Activated naive CD8-positive, alpha-beta T cell treated with anti-CD3 and anti-CD28 coated beads, Interleukin-2, amount 50 U/mL, for 16 hours (primary cell): Measurements from ENCODE around the gene POLR1E.
"Not testable (repeated sequence)": the region's sequence is repeated elsewhere in the genome, so short reads cannot be mapped to it uniquely, and the experiment has no call there.

ENCODE experiments used
- DNase-seq: peaks from one replicate; pipeline ENCODE4 v3.0.0-alpha.2; 2020; ENCODE audit warnings: low read depth, low spot score

POLR1E gene

DNA sequence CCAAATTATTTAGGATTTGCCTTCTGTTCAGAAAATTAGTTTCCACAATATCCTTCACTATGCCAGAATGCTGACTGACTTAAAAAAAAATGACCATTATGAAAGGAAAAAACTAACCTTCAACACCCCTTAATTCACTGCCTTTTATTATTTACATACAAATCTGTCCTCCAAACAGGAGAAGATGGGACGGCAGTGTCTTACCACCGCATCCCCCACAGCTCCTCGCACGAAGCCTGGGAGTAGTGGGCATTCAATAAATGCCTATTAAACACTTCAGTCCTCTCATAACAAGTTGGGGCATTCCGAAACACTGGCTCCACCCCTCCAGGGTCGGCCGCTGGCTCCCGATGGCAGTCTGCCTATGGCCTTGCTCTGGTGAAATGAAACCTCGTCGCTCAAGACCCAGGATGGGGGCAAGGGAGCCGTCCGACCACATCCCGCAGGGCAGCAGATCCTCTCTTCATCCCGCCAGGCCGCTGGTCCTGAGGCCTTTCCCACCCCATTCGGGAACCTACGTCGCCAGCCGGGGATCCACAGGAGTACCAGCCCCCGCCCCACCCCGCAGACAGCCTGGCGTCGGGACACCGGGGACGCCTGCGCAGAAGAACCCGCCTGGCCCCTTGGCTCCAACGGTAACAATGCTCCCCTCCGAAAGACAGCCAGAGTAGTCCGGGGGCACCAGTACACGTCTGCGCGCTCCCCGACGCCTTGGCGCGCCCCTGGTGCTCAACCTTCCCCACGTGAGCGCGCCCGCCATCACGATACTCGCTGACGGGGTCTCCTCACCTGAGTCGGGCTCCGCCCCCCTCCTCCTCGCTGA, 21.1 kb upstream of the POLR1E start:
- peak; percentile 71 for DNase-seq

- DNase-seq = peak; percentile 98
Observed at GRCh38 chr9:37465249-37466036, 20.3 kb upstream of the POLR1E start, which contains the start of gene ZBTB5. Gene ZBTB5, minus strand, starts transcription at chr9:37465450. Its CDS starts 22,899 bp downstream, at chr9:37442551.

DNA sequence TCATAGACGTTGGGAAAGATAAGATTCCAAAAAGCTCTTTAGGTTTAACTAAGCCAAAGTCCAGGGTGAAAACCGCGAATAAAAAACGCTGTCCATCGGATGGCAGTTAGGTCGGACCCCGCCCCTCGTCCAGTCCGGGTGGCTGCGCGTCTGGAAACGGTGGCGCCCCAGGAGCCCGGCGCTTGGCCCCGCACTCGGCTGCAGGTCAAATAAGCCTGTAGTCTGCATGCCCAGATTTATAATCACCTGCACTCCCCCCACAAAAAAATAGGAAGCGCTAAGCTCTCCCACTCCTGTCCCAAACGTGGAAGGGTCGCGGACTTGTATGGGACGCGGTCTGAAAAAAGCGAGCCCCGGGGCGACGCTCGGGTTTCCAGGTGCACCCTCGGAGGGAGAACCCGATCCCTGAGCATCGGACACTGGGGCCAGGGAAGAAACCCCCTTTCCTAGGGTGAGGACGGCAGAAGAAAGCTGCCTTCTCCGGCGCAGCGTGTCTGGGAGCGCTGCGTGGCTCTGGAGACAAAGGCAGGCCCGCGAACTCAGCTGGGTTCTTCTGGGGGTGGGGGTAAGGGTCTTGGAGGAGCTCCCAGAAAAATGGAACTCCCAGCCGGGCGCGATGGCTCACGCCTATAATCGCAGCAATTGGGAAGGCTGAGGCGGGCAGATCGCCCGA, 19.6 kb upstream of the POLR1E start:
- no peak for DNase-seq

DNA sequence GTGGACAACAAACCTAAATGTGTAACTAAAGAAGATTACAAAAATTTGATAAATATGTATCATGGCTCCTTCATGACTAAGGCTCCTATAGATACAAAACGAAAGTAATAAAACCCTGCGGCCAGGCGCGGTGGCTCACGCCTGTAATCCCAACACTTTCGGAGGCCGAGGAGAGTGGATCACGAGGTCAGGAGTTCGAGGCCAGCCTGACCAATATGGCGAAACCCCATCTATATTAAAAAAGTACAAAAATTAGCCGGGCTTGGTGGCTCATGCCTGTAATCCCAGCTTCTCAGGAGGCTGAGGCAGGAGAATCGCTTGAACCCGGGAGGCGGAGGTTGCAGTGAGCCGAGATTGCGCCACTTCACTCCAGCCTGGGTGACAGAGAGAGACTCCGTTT, 18.2 kb upstream of the POLR1E start:
- not testable (repeated sequence) for DNase-seq

- DNase-seq = no peak
Observed at GRCh38 chr9:37468620-37469019, 17.1 kb upstream of the POLR1E start.

DNA sequence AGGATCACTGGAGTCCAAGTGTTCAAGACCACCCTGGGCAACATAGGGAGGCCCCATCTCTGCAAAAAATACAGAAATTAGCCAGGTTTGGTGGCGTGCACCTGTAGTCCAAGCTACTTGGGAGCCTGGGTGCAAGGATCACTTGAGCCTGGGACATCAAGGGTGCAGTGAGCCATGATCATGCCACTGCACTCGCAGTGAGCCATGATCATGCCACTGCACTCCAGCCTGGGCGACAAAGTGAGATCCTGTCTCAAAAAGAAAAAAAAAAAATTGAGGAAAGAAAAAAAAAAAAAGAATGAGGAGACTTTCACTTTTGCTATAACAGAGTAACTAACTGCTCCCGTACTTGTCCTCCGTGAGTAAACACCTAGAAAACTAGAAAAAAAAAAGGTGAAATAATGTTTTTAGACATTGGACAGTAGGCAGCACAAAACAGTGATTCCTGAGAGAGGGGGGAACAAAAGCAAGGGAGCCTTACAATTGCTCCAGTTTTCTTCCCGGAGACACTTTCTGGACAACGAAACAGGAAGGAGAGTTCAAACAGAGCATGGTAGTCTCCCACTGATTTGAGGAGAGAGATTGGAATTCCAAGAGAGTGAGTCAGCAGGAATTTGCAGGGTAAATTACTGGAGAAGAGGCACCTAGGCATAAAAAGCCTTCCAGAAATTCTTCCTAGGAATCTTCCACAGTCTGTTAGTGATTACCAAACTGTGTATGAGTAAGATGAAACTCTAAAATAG, 13.6 kb upstream of the POLR1E start:
- DNase-seq = no peak

GRCh38 chr9:37473982-37474381, 11.8 kb upstream of the POLR1E start:
- DNase-seq = not testable (repeated sequence)

DNA sequence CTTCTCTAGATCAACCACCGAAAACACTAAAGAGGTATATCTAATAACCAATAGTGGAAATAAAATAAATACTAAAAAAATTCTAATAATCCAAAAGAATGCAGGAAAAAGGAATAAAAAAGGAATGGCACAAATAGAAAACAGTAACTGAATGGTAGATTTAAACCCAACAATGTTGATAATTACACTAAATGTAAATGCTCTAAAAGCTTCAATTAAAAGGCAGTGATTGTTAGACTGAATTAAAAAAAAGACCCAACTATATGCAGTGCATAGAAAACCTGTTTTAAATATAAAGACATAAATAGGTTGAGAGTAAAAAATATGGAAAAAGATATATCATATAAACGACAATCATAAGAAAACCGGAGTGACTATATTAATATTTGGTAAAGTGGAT, 11.3 kb upstream of the POLR1E start:
- DNase-seq = no peak

DNA sequence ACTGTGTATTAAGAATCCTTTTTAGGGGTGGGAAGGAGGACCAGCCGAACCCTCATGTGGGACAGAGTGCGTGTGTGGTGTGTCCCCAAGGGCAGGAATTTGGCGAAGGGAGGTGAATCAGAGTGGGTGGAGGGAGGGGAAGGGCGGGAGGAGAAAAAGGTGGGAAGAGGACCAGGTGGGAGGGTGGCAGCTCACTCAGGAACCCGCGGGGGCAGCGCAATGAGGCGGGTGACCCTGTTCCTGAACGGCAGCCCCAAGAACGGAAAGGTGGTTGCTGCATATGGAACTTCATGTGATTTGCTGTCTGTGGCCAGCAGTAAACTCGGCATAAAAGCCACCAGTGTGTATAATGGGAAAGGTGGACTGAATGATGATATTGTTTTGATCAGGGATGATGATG, 8.8 kb upstream of the POLR1E start:
- DNase-seq = no peak

- not testable (repeated sequence) for DNase-seq
Observed at GRCh38 chr9:37477443-37477842, 8.3 kb upstream of the POLR1E start.

DNA sequence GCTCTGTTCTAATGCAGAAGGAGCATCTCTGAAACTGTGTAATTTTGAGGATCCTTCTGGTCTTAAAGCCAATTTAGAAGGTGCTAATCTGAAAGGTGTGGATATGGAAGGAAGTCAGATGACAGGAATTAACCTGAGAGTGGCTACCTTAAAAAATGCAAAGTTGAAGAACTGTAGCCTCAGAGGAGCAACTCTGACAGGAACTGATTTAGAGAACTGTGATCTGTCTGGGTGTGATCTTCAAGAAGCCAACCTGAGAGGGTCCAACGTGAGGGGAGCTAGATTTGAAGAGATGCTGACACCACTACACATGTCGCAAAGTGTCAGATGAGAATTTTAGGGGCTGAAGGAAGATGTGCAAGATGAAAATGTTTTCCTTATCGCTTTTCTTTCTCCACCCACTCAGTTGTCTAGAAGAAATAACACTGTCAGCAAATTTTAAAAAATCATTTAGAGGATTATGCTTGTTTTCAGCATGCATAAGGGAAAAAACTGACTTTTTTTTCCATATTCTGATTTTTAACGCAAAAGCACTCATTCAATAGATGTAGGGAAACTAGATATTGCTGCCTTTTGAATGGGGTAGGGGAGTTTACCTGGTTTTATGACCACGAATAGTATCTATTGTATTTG, 7.6 kb upstream of the POLR1E start:
- DNase-seq = not testable (repeated sequence)

DNA sequence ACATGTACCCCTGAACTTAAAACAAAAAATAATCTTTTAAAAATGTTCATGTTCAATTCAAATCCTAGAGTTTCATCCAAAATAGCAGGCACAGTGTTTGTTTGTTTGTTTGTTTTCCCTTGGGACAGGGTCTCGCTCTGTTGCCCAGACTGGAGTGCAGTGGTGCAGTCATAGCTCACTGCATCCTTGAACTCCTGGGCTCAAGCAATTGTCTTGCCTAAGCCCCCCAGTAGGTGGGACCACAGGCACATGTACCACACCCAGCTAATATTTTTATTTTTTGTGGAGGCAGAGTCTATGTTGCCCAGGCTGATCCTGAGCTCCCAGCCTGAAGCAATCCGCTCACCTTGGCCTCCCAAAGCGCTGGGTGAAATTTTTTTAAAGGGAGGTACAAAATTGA, 5.0 kb upstream of the POLR1E start:
- no peak for DNase-seq

DNA sequence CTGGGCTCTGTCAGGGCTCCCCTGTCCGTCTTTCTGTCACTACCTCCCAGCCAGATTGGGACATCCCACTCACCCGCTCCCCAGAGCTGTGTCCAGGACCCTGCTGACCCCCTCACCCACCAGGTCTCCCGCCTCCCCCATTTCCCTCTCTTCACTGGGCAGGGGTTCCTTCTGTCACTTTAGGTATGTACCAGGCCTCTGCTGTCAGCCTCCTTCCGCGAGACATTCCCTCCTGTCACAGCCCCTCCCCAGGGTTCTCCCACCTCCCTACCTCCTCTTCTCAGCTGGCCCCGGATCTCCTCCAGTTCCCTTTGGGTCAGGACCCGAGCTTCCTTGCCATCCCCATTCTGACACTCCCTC, 488 bp downstream of the POLR1E start:
- DNase-seq = no peak

- DNase-seq = no peak
Observed at GRCh38 chr9:37486616-37487548, 1.1 kb downstream of the POLR1E start.

DNA sequence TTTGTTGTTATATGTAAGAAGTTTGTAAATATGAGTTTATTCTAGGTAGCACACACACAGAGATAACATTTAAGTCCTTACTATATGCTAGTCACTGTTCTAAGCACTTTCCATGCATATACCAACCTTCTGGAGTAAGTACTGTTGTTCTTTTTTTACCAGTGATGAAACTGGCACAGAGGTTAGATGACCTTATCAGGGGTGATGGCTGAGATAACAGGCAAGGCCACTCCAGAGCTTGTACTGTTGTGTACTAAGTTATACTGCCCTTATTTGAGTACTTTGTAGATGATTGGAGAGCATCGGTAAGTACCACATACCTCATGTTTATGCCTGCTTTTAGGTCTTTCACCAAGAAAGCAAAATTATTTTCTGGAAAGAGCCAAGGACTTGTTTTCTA, 6.2 kb downstream of the POLR1E start:
- no peak for DNase-seq

- DNase-seq = no peak
Observed at GRCh38 chr9:37495571-37495970, 9.8 kb downstream of the POLR1E start.

DNA sequence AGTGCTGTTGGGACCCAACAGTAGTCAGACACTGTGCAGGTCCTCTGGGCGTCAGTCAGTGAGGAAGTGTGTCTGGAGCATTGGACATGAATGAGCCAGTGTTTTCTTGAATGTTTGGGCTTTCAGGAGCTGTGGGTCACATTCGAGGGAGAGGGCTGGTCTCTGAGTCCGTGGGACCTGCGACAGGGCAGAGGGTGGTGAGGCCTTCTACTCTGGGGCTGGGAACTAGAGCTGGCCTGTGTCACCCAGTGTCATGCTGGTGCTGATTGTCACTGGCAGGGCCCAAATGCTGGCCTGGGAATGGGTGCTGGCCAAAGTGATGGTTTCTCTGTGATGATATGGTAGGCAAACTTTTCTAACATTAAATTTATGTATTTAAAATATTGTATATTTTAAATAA, 10.3 kb downstream of the POLR1E start:
- DNase-seq = no peak

DNA sequence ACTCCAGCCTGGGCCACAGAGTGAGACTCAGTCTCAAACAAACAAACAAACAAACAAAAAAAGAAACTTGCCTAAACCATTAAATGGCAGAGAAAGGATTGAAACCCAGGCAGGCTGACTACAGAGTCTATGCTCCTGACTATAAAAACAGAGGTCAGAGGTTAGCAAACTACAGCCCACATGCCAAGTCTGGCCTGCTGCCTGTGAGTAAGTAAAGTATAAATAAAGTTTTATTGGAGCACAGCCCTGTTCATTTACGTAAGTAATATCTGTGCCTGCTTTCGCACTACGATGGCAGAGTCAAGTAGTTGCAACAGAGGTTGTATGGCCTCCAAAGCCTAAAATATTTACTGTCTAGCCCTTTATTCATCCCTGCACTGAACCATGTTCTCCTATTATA, 11.6 kb downstream of the POLR1E start:
- DNase-seq = no peak

- no peak for DNase-seq
Observed at GRCh38 chr9:37498457-37498856, 12.7 kb downstream of the POLR1E start.

DNA sequence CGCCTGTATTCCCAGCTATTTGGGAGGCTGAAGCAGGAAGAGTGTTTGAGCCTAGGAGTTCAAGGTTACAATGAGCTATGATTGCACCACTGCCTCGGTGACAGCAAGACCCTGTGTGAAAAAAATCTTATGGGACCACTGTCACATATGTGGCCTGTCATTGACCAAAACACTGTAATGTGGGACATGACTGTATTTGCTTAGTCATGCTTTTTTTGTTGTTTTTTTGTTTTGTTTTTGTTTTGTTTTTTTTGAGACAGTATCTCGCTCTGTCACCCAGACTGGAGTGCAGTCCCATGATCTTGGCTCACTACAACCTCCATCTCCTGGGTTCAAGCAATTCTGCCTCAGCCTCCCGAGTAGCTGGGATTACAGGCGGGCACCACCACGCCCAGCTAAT, 13.5 kb downstream of the POLR1E start:
- no peak for DNase-seq
